Panc1 (cell line): ENCODE data around the gene MSANTD2. TPM values are rescaled to one million over a fixed set of nuclear protein-coding genes. Genes with fewer than 3 reads are reported as not detected.

Source experiments
- ATAC-seq: fragments of 200-7000 bp; cut with Tn5 transposase; 2 replicates; pipeline ENCODE4 v1.9.1; 2020; ENCODE audit warnings: mild to moderate bottlenecking, moderate library complexity
- BruUV-seq: library from RNA; stranded (reverse); fragments of 400-500 nt; replicated peaks from 2 replicates; lab custom pipeline; 2021; lab: Mats Ljungman, UMichigan
- CTCF ChIA-PET: fragments of 300-600 bp; sonication (Branson Sonifier 250); formaldehyde crosslinking; loops from one replicate; lab custom pipeline; 2022; ENCODE audit warnings: antibody characterized with exemption; lab: Charles Lee
- POLR2A ChIA-PET: fragments of 300-600 bp; sonication (Branson Sonifier 250); formaldehyde crosslinking; loops from one replicate; lab custom pipeline; 2022; ENCODE audit warnings: antibody characterized with exemption; lab: Charles Lee
- DNase-seq: peaks from one replicate; pipeline ENCODE4 v3.0.0-alpha.2; 2010; ENCODE audit warnings: low read depth, low spot score
- H3K27ac ChIP-seq: 2 replicates; pipeline ENCODE4 v1.5.1; 2011; ENCODE audit warnings: mild to moderate bottlenecking, low read length, inconsistent platforms
- H3K27me3 ChIP-seq: fragments of 200-500 bp; sonication (Bioruptor generic); 2 replicates; pipeline ENCODE4 v1.6.0; 2014; ENCODE audit warnings: low read length, inconsistent platforms; ENCODE audit not compliant: control insufficient read depth, insufficient read depth
- H3K36me3 ChIP-seq: fragments of 200-500 bp; sonication (Bioruptor generic); 2 replicates; pipeline ENCODE4 v1.5.1; 2014; ENCODE audit warnings: inconsistent platforms, mild to moderate bottlenecking, low read length, moderate library complexity; ENCODE audit not compliant: control insufficient read depth, insufficient read depth
- H3K4me1 ChIP-seq: 2 replicates; pipeline ENCODE4 v1.5.1; 2011; ENCODE audit warnings: inconsistent platforms, mild to moderate bottlenecking, low read length, moderate library complexity; ENCODE audit not compliant: control insufficient read depth, insufficient read depth
- H3K4me3 ChIP-seq, 2 experiments: 2 replicates each; pipeline ENCODE4 v1.5.1; 2011 to 2012; ENCODE audit warnings: low read depth in 2 of 2, low read length in 2 of 2, mild to moderate bottlenecking in 2 of 2, inconsistent platforms in 1 of 2, moderate library complexity in 1 of 2
- H3K9me3 ChIP-seq: fragments of 200-500 bp; sonication (Bioruptor generic); 2 replicates; pipeline ENCODE4 v1.5.1; 2014; ENCODE audit warnings: low read depth, mild to moderate bottlenecking, inconsistent platforms, low read length, moderate library complexity; ENCODE audit not compliant: control insufficient read depth, insufficient read depth
- POLR2AphosphoS5 ChIP-seq: IDR thresholded peaks from 2 replicates; pipeline ENCODE4 v1.6.1; 2012; ENCODE audit warnings: mild to moderate bottlenecking, low read depth, low read length, moderate library complexity
- SIN3A ChIP-seq: IDR thresholded peaks from 2 replicates; pipeline ENCODE4 v1.6.1; 2012; ENCODE audit warnings: low read depth, mild to moderate bottlenecking, low read length, moderate library complexity, borderline replicate concordance; ENCODE audit not compliant: insufficient read depth
- TCF7L2 ChIP-seq: IDR thresholded peaks from 2 replicates; pipeline ENCODE4 v1.6.1; 2011; ENCODE audit warnings: mild to moderate bottlenecking, low read depth, low read length, inconsistent platforms
- in situ Hi-C: cut with HindIII; loops from 2 replicates; pipeline ENCODE4 v1.10.0; 2016; ENCODE audit warnings: low sequenced_read_pairs, low pct_unique_long_range_greater_than_20kb
- intact Hi-C: fragments of 100-400 bp; cut with micrococcal nuclease; formaldehyde crosslinking; loops from one replicate; pipeline ENCODE4 v1.10.0; 2022; ENCODE audit not compliant: unreplicated experiment
- total RNA-seq: library from RNA; stranded (reverse); gene quantifications from one replicate; pipeline ENCODE4 v1.2.1, GENCODE V29; 2021; ENCODE audit not compliant: unreplicated experiment
- TF ChIP-seq, protein P1 (sequence below), 2 experiments: IDR thresholded peaks; 2 replicates each; pipeline ENCODE4 v1.6.1; 2011 to 2012; ENCODE audit warnings: low read depth in 2 of 2, control low read depth in 1 of 2, low read length in 1 of 2, mild to moderate bottlenecking in 1 of 2, moderate library complexity in 1 of 2; ENCODE audit not compliant: insufficient read depth in 1 of 2
- TF ChIP-seq, protein P2 (sequence below): fragments of 450-650 bp; IDR thresholded peaks from 2 replicates; pipeline ENCODE4 v1.5.1; 2017; ENCODE audit warnings: mild to moderate bottlenecking

MSANTD2 gene
- total RNA-seq, 1 experiment from 2014 or later = 20.5 TPM

DNA sequence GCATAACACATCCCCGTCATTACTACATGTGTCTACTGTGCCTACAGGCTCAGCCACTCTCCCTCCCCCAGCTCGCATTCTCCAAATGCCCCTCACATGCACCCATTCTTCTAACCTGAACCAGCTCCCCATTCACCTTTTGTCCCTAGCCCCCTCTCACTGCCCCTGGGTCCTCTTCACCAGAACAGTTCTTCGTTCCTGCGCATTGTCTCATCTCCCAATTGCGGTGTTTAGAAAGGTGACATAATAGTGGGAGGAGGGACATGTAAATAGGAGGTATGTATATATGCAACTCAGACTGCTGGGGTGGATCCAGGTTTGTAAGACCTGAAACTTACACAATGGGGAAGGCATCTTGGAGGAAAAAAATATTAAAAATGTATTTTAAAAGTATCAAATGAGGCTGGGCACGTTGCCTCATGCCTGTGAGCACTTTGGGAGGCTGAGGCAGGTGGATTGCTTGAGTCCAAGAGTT is 43.4 kb downstream of the MSANTD2 start:
- DNase-seq = no peak
- CTCF ChIA-PET = interaction anchor here (0.7 kb wide), 1 partner anchor 1368 kb away, joined by 6 read pairs; no protein-coding TSS in a partner anchor
- no TSS peak for BruUV-seq
- in situ Hi-C loops = no loop called here
- TF ChIP-seq SIN3A (no peak), POLR2AphosphoS5 (no peak), TCF7L2 (no peak)
- TF ChIP-seq, protein P1, sequence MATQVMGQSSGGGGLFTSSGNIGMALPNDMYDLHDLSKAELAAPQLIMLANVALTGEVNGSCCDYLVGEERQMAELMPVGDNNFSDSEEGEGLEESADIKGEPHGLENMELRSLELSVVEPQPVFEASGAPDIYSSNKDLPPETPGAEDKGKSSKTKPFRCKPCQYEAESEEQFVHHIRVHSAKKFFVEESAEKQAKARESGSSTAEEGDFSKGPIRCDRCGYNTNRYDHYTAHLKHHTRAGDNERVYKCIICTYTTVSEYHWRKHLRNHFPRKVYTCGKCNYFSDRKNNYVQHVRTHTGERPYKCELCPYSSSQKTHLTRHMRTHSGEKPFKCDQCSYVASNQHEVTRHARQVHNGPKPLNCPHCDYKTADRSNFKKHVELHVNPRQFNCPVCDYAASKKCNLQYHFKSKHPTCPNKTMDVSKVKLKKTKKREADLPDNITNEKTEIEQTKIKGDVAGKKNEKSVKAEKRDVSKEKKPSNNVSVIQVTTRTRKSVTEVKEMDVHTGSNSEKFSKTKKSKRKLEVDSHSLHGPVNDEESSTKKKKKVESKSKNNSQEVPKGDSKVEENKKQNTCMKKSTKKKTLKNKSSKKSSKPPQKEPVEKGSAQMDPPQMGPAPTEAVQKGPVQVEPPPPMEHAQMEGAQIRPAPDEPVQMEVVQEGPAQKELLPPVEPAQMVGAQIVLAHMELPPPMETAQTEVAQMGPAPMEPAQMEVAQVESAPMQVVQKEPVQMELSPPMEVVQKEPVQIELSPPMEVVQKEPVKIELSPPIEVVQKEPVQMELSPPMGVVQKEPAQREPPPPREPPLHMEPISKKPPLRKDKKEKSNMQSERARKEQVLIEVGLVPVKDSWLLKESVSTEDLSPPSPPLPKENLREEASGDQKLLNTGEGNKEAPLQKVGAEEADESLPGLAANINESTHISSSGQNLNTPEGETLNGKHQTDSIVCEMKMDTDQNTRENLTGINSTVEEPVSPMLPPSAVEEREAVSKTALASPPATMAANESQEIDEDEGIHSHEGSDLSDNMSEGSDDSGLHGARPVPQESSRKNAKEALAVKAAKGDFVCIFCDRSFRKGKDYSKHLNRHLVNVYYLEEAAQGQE (IDR thresholded peaks at IDR 0.05; ENCODE audit: insufficient read depth in 1 of 2, low read depth in 2 of 2, low read length in 1 of 2) = no peak
- TF ChIP-seq, protein P2, sequence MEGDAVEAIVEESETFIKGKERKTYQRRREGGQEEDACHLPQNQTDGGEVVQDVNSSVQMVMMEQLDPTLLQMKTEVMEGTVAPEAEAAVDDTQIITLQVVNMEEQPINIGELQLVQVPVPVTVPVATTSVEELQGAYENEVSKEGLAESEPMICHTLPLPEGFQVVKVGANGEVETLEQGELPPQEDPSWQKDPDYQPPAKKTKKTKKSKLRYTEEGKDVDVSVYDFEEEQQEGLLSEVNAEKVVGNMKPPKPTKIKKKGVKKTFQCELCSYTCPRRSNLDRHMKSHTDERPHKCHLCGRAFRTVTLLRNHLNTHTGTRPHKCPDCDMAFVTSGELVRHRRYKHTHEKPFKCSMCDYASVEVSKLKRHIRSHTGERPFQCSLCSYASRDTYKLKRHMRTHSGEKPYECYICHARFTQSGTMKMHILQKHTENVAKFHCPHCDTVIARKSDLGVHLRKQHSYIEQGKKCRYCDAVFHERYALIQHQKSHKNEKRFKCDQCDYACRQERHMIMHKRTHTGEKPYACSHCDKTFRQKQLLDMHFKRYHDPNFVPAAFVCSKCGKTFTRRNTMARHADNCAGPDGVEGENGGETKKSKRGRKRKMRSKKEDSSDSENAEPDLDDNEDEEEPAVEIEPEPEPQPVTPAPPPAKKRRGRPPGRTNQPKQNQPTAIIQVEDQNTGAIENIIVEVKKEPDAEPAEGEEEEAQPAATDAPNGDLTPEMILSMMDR = no peak
- intact Hi-C loops = no loop called here
- Histone ChIP-seq H3K4me1 (0 out of 2 replicates have a peak, but pooled peaks cover 4% of the 10 kb centered on the region), H3K4me3 (no peak overlapping the region), H3K9me3 (no peaks in the 10 kb centered on the region), H3K27ac (no peak overlapping the region), H3K36me3 (no peaks in the 10 kb centered on the region), H3K27me3 (no peaks in the 10 kb centered on the region)
- ATAC-seq = no peak
- POLR2A ChIA-PET = no interaction called here

GRCh38 chr11:124756033-124756752 is 44.0 kb downstream of the MSANTD2 start:
- Histone ChIP-seq H3K36me3 (no peaks in the 10 kb centered on the region), H3K4me1 (0 out of 2 replicates have a peak, but pooled peaks cover 4% of the 10 kb centered on the region), H3K27ac (no peak overlapping the region), H3K9me3 (no peaks in the 10 kb centered on the region), H3K27me3 (no peaks in the 10 kb centered on the region), H3K4me3 (no peak overlapping the region)
- ChIA-PET CTCF (no interaction called here), POLR2A (no interaction called here)
- TF ChIP-seq, protein P1 (IDR thresholded peaks at IDR 0.05; ENCODE audit: insufficient read depth in 1 of 2, low read depth in 2 of 2, low read length in 1 of 2) = no peak
- TF ChIP-seq SIN3A (no peak), POLR2AphosphoS5 (no peak), TCF7L2 (no peak)
- TF ChIP-seq, protein P2 = no peak
- in situ Hi-C loops = no loop called here
- no peak for ATAC-seq
- DNase-seq = no peak
- intact Hi-C loops = no loop called here
- no TSS peak for BruUV-seq
